Fibroblast of gingiva (primary cell): ENCODE data around the gene GNPTAB.

Experiments
- DNase-seq: peaks from one replicate; pipeline ENCODE4 v3.0.0-alpha.2; 2011; ENCODE audit warnings: low read depth

The GNPTAB gene

DNA sequence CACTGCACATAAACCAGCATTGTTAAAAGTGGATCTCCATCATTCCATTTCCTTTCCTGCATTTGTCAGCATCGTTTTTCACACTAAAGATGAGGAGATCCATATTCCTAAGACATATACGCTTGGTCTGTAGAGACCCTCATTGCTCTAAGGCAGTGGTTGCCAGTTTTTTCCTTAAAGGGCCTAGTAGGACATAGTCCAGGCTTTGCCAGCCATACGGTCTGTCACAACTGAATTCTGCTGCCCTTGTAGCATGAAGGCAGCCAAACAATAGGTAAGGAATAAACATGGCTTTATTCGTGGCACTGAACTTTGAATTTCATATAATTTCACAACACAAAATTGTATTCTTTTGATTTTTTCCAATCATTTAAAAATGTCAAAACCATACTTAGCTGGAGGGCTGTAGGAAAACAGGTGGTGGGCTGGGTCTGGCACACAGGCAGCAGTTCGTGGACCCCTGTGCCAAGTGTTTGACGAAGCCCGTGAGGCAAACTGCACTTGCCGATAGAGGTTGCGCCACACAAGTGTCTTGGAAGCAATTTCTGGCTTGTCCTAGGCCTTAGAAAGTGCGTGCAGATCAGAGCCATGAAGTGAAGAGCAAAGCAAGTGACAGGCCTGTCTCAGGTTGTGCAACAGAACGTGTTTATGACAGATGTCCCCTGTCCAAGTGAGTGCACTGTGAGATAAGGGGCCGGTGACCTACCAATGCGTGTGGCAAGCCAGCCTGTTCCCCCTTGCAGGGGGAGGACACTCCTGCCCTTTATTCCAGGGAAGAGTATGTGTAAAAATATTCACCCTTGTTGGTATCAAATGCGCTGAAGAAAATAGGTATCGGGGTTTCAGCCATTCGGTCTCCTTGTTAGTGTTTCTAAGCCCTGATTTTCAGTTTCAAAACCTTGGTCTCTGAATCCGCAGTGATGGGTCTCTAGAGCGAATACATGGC lies 134.2 kb downstream of the GNPTAB start:
- DNase-seq: peak; percentile 22

DNA sequence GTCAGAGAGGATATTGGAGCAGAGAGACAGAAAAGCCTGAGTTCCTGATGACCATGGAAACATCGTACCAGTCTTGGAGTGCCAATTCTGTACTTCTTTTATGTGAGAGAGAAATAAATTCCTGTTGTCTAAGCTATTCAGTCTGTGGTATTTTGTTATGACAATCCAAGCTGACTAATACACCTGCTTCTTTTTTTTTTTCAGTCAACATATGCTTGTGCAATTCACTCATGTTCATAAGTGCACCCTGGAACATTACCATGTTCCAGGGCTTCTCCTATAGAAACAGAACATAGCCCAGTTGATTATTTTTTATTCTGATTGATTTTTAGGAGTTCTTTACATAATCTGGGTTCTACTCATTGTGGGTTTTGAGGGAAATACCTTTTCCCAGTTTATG lies 135.1 kb downstream of the GNPTAB start:
- DNase-seq: no peak
